Measurements from ENCODE around the gene AMER3.

The AMER3 gene

GRCh38 chr2:130808482-130809268 is 53.3 kb downstream of the AMER3 start:
- no peak overlapping the region for H3K4me3 ChIP-seq
- no peak overlapping the region for H3K27ac ChIP-seq
- DNase-seq (ENCODE audit: low spot score): no peak
- TF ChIP-seq CTCF (IDR thresholded peaks at IDR 0.05): no peak

GRCh38 chr2:130810490-130810889 is 55.1 kb downstream of the AMER3 start:
- DNase-seq (ENCODE audit: low spot score): no peak
- H3K27ac ChIP-seq: no peak overlapping the region
- TF ChIP-seq CTCF (IDR thresholded peaks at IDR 0.05): no peak
- no peak overlapping the region for H3K4me3 ChIP-seq

GRCh38 chr2:130813722-130814121 is 58.4 kb downstream of the AMER3 start:
- DNase-seq (ENCODE audit: low spot score): no peak
- Histone ChIP-seq H3K4me3 (no peak overlapping the region), H3K27ac (no peak overlapping the region)
- no peak for TF ChIP-seq CTCF (IDR thresholded peaks at IDR 0.05)

GRCh38 chr2:130814931-130815680 is 59.8 kb downstream of the AMER3 start:
- TF ChIP-seq CTCF (IDR thresholded peaks at IDR 0.05): no peak
- no peak overlapping the region for H3K4me3 ChIP-seq
- H3K27ac ChIP-seq: no peak overlapping the region
- DNase-seq (ENCODE audit: low spot score): no peak
